ENCODE data around the gene ALDH1L2.

DNA sequence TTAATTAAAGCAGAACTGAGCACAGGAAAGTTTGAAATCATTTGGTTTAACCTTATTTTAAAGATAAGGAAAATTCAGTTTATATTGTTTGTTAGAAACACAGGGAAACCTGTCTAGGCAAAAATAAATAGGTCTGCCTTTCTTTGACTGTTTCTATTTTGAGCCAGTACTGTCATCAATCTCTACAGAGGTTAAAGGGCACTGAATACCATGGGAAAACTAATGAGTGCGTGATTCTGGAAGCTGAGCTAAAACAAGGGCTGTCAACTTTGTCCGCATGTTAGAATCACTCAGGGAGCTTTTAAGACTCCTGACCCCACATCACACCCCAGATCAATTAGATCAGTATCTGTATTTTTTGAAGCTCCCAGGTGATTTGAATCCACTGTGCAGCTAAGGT is 59.3 kb downstream of the ALDH1L2 start:
- TF ChIP-seq POLR2A (IDR thresholded peaks at IDR 0.05) = no peak
- TF ChIP-seq CTCF (IDR thresholded peaks at IDR 0.05) = no peak
